ENCODE results near the gene ARRB1.

GRCh38 chr11:75386942-75387630, 35.6 kb upstream of the ARRB1 start:
- TF ChIP-seq CTCF (IDR thresholded peaks at IDR 0.05) (no peak), POLR2AphosphoS5 (IDR thresholded peaks at IDR 0.05) (no peak), POLR2A (IDR thresholded peaks at IDR 0.05; ENCODE audit: low read depth) (no peak), EP300 (IDR thresholded peaks at IDR 0.05) (no peak)
